H1 (cell line): ENCODE results near the gene PFDN1. TPM values are rescaled to one million over a fixed set of nuclear protein-coding genes. Genes with fewer than 3 reads are reported as not detected.

Experiments
- CTCF ChIA-PET: fragments of 300-600 bp; sonication (Branson Sonifier 250); formaldehyde crosslinking; loops from one replicate; lab custom pipeline; 2021; ENCODE audit not compliant: partially characterized antibody; lab: Charles Lee
- POLR2A ChIA-PET: fragments of 300-600 bp; sonication (Branson Sonifier 250); formaldehyde crosslinking; loops from one replicate; lab custom pipeline; 2021; ENCODE audit warnings: inconsistent platforms; ENCODE audit not compliant: partially characterized antibody; lab: Charles Lee
- DNase-seq, 2 experiments: peaks; one replicate each; pipeline versions ENCODE4 v3.0.0 to v3.0.0-alpha.2; 2010 to 2022; ENCODE audit warnings: low spot score in 2 of 2, low read depth in 1 of 2, mixed read lengths in 1 of 2
- FAIRE-seq: peaks from 2 replicates; lab custom pipeline; 2011; peaks lifted over from hg19 to GRCh38; lab: Jason Lieb, UNC
- H2AFZ ChIP-seq: 2 replicates; pipeline ENCODE4 v1.8.1; 2012; ENCODE audit warnings: low read length, inconsistent platforms
- H2AK5ac ChIP-seq: 2 replicates; pipeline ENCODE4 v1.6.1; 2013; ENCODE audit warnings: low read depth, low read length
- H2BK120ac ChIP-seq: replicated peaks from 2 replicates; pipeline ENCODE3; 2013; ENCODE audit warnings: low read depth, low read length, inconsistent platforms
- H2BK12ac ChIP-seq: 2 replicates; pipeline ENCODE4 v1.6.1; 2013; ENCODE audit warnings: low read depth, low read length
- H2BK15ac ChIP-seq: 2 replicates; pipeline ENCODE4 v1.6.1; 2013; ENCODE audit warnings: low read length
- H2BK20ac ChIP-seq: 2 replicates; pipeline ENCODE4 v1.6.1; 2013; ENCODE audit warnings: low read length
- H2BK5ac ChIP-seq: 2 replicates; pipeline ENCODE4 v1.6.1; 2013; ENCODE audit warnings: low read depth, low read length
- H3K14ac ChIP-seq: 2 replicates; pipeline ENCODE4 v1.6.1; 2013; ENCODE audit warnings: inconsistent platforms; ENCODE audit not compliant: insufficient read length
- H3K18ac ChIP-seq: 2 replicates; pipeline ENCODE4 v1.6.1; 2013; ENCODE audit warnings: low read length; ENCODE audit errors: extremely low read depth
- H3K23ac ChIP-seq: 2 replicates; pipeline ENCODE4 v1.6.1; 2013; ENCODE audit warnings: inconsistent platforms; ENCODE audit not compliant: insufficient read length
- H3K23me2 ChIP-seq: 2 replicates; pipeline ENCODE4 v1.6.1; 2013; ENCODE audit warnings: low read depth, low read length
- H3K27ac ChIP-seq: 2 replicates; pipeline ENCODE4 v1.6.1; 2011; ENCODE audit warnings: low read depth, low read length, inconsistent platforms
- H3K27me3 ChIP-seq, 4 experiments: replicated peaks in 1 of 4; 1 replicate in 1 of 4; 2 replicates in 3 of 4; pipeline versions ENCODE4 v1.6.1 to v1.8.1; 2011 to 2013; ENCODE audit warnings: low read length in 3 of 4, mild to moderate bottlenecking in 3 of 4, inconsistent platforms in 2 of 4, mixed read lengths in 2 of 4, moderate library complexity in 1 of 4; ENCODE audit not compliant: control insufficient read depth in 3 of 4, insufficient read depth in 3 of 4; ENCODE audit errors: extremely low read depth in 1 of 4
- H3K36me3 ChIP-seq, 4 experiments: 2 replicates each; pipeline versions ENCODE4 v1.6.1 to v1.8.1; 2011 to 2013; ENCODE audit warnings: mild to moderate bottlenecking in 4 of 4, low read length in 3 of 4, moderate library complexity in 2 of 4, control low read depth in 1 of 4, inconsistent platforms in 1 of 4; ENCODE audit not compliant: insufficient read depth in 4 of 4, control insufficient read depth in 2 of 4
- H3K4ac ChIP-seq: replicated peaks from 2 replicates; pipeline ENCODE3; 2013; ENCODE audit warnings: low read length, low read depth, mixed read lengths, inconsistent platforms; ENCODE audit not compliant: insufficient read length
- H3K4me1 ChIP-seq, 4 experiments: replicated peaks in 1 of 4; 1 replicate in 1 of 4; 2 replicates in 3 of 4; pipeline versions ENCODE4 v1.6.1 to v1.8.1; 2011 to 2013; ENCODE audit warnings: low read length in 3 of 4, inconsistent platforms in 2 of 4, mixed read lengths in 1 of 4; ENCODE audit not compliant: insufficient read depth in 4 of 4, control insufficient read depth in 3 of 4
- H3K4me2 ChIP-seq, 2 experiments: 2 replicates each; pipeline versions ENCODE4 v1.6.1 to v1.8.1; 2011 to 2013; ENCODE audit warnings: low read depth in 2 of 2, low read length in 2 of 2, control low read depth in 1 of 2, inconsistent platforms in 1 of 2, mild to moderate bottlenecking in 1 of 2; ENCODE audit not compliant: insufficient read depth in 1 of 2
- H3K4me3 ChIP-seq, 4 experiments: fragments of 200-600, 300-600 bp in 1 of 4; sonication (generic), shearing (Covaris generic), sonication (Bioruptor Twin) in 1 of 4; 2 replicates each; pipeline versions ENCODE4 v1.5.1 to v1.8.1; 2011 to 2016; ENCODE audit warnings: low read length in 4 of 4, low read depth in 3 of 4, control low read depth in 2 of 4, inconsistent platforms in 2 of 4, mild to moderate bottlenecking in 2 of 4, mixed read lengths in 1 of 4, moderate library complexity in 1 of 4; ENCODE audit not compliant: insufficient read depth in 2 of 4; ENCODE audit errors: extremely low read depth in 1 of 4
- H3K56ac ChIP-seq: replicated peaks from 2 replicates; pipeline ENCODE3; 2013; ENCODE audit warnings: low read depth, mild to moderate bottlenecking, mixed read lengths, low read length, inconsistent platforms; ENCODE audit not compliant: insufficient read length
- H3K79me1 ChIP-seq: 2 replicates; pipeline ENCODE4 v1.6.1; 2013; ENCODE audit warnings: low read depth, low read length, control low read depth
- H3K79me2 ChIP-seq, 2 experiments: 2 replicates each; pipeline versions ENCODE4 v1.6.1 to v1.8.1; 2012 to 2013; ENCODE audit warnings: low read length in 2 of 2, mild to moderate bottlenecking in 2 of 2, inconsistent platforms in 1 of 2; ENCODE audit not compliant: insufficient read depth in 2 of 2, control insufficient read depth in 1 of 2
- H3K9ac ChIP-seq, 4 experiments: replicated peaks in 1 of 4; 1 replicate in 1 of 4; 2 replicates in 3 of 4; pipeline versions ENCODE4 v1.6.1 to v1.8.1; 2011 to 2013; ENCODE audit warnings: low read depth in 3 of 4, low read length in 3 of 4, control low read depth in 2 of 4, mild to moderate bottlenecking in 2 of 4, moderate library complexity in 2 of 4, inconsistent platforms in 1 of 4; ENCODE audit errors: extremely low read depth in 1 of 4
- H3K9me3 ChIP-seq, 2 experiments: 2 replicates each; pipeline versions ENCODE4 v1.6.1 to v1.8.1; 2012 to 2013; ENCODE audit warnings: mild to moderate bottlenecking in 2 of 2, moderate library complexity in 2 of 2, control low read depth in 1 of 2, inconsistent platforms in 1 of 2, low read depth in 1 of 2, low read length in 1 of 2, mixed read lengths in 1 of 2; ENCODE audit not compliant: insufficient read depth in 2 of 2
- H4K20me1 ChIP-seq, 2 experiments: replicated peaks in 1 of 2; 2 replicates each; pipeline versions ENCODE3 to v1.8.1; 2011 to 2013; ENCODE audit warnings: inconsistent platforms in 2 of 2, low read length in 2 of 2, mild to moderate bottlenecking in 1 of 2; ENCODE audit not compliant: insufficient read depth in 2 of 2, control insufficient read depth in 1 of 2
- H4K5ac ChIP-seq: 2 replicates; pipeline ENCODE4 v1.6.1; 2013; ENCODE audit warnings: low read length, low read depth, mixed read lengths, inconsistent platforms; ENCODE audit not compliant: insufficient read length
- H4K8ac ChIP-seq: 2 replicates; pipeline ENCODE4 v1.8.0; 2013; ENCODE audit warnings: mild to moderate bottlenecking, moderate library complexity, low read length, inconsistent platforms; ENCODE audit not compliant: insufficient read depth; ENCODE audit errors: extremely low read depth
- H4K91ac ChIP-seq: replicated peaks from 2 replicates; pipeline ENCODE3; 2013; ENCODE audit warnings: low read length, mixed read lengths, inconsistent platforms; ENCODE audit not compliant: insufficient read length
- CBX8 ChIP-seq: fragments of 300-800, 300-1000 bp; sonication (generic); IDR thresholded peaks from 2 replicates; pipeline ENCODE4 v1.7.1; 2016; ENCODE audit warnings: low read depth, low read length, borderline replicate concordance
- EZH2 ChIP-seq: fragments of 200-600 bp; sonication (generic); IDR thresholded peaks from 2 replicates; pipeline ENCODE4 v1.7.1; 2012; ENCODE audit warnings: low read depth, mild to moderate bottlenecking, moderate library complexity, low read length, inconsistent platforms; ENCODE audit not compliant: severe bottlenecking
- NRF1 ChIP-seq: IDR thresholded peaks from 2 replicates; pipeline ENCODE4 v1.6.1; 2011; ENCODE audit warnings: mild to moderate bottlenecking, low read depth, low read length, improper control_type of control experiment
- TBP ChIP-seq: IDR thresholded peaks from 2 replicates; pipeline ENCODE4 v1.6.1; 2011; ENCODE audit warnings: low read depth, low read length, improper control_type of control experiment
- WGBS, 2 experiments: shearing (Covaris generic) in 1 of 2; methylation state at CpG; one replicate each; pipeline versions ENCODE4 v1.1.6 to v1.1.7; 2013 to 2015; ENCODE audit warnings: low lambda C conversion rate in 2 of 2, mixed read lengths in 2 of 2, inconsistent platforms in 1 of 2, low coverage in 1 of 2, missing lambda C conversion rate in 1 of 2; ENCODE audit not compliant: insufficient replicate concordance in 2 of 2, insufficient coverage in 1 of 2, insufficient read length in 1 of 2; ENCODE audit errors: extremely low coverage in 1 of 2, missing lambda C conversion rate in 1 of 2; 5-methylcytosine and 5-hydroxymethylcytosine counted together
- polyA plus RNA-seq, 7 experiments: library from polyadenylated mRNA; depleted of rRNA in 3 of 7; stranded (reverse) in 5 of 7; unstranded in 2 of 7; fragments of >200 nt in 5 of 7; fragments of 200-250 nt in 2 of 7; gene quantifications; 1 replicate in 5 of 7; 2 replicates in 1 of 7; 4 replicates in 1 of 7; pipeline versions ENCODE4 v1.2.1 to v1.2.3, GENCODE V29; 2011 to 2013; ENCODE audit warnings: missing spikeins in 2 of 7, mixed read lengths in 2 of 7
- total RNA-seq: library from RNA; stranded (reverse); fragmentation: NEBNext Ultra II Directional; extraction: Animal tissue kit (Norgen Biotek cat#: 25700); gene quantifications from 2 replicates; pipeline ENCODE4 v1.2.1, GENCODE V29; 2021
- TF ChIP-seq, protein P1 (sequence below): IDR thresholded peaks from 2 replicates; pipeline ENCODE4 v1.6.1; 2011; ENCODE audit warnings: low read length, improper control_type of control experiment

Gene PFDN1
- total and polyA plus RNA-seq, 2 of the 8 experiments (the other 6 are each of a cell fraction or from before 2014, with no cell fraction given), result 53.0 to 89.6 TPM

GRCh38 chr5:140342287-140342686 lies 39.4 kb upstream of the PFDN1 start:
- Histone ChIP-seq H3K4ac (no peak overlapping the region), H2AK5ac (no peak overlapping the region), H4K20me1 (peaks cover 0 to 4% of the 10 kb centered on the region in 2 experiments), H2BK15ac (no peak overlapping the region), H2BK12ac (no peak overlapping the region), H3K9ac (no peak overlapping the region), H4K8ac (no peak overlapping the region), H3K4me3 (no peak overlapping the region), H3K23ac (no peak overlapping the region), H3K79me2 (no peaks in the 10 kb centered on the region), H4K5ac (no peak overlapping the region), H3K4me1 (peaks cover 0 to 14% (median 6%) of the 10 kb centered on the region in 4 experiments; a peak in 5 of 7 replicates), H2BK5ac (no peak overlapping the region), H2BK20ac (no peak overlapping the region), H2BK120ac (no peak overlapping the region), H3K23me2 (peaks cover 4% of the 10 kb centered on the region), H3K27me3 (peaks cover 0 to 11% (median 5%) of the 10 kb centered on the region in 4 experiments; a peak in 6 of 7 replicates), H3K4me2 (no peak overlapping the region), H3K56ac (no peak overlapping the region), H3K27ac (no peak overlapping the region), H3K79me1 (no peaks in the 10 kb centered on the region; the same call in 1 of the 2 replicates), H2AFZ (no peak overlapping the region), H3K36me3 (no peaks in the 10 kb centered on the region; a peak in 1 of 8 replicates), H3K18ac (no peak overlapping the region), H3K14ac (no peak overlapping the region), H3K9me3 (no peaks in the 10 kb centered on the region), H4K91ac (no peak overlapping the region)
- POLR2A ChIA-PET, result interaction anchor here (1.1 to 2.0 kb wide), 2 partner anchors 97 to 100 kb away, joined by 3 to 7 read pairs; no protein-coding TSS in a partner anchor
- WGBS, 2 experiments, result 91% methylated on average over 6 of the region's 6 CpGs; no CpG with 5 or more reads in 1 of the 2 experiments
- FAIRE-seq, result no peak
- CTCF ChIA-PET, result interaction anchor here (1.2 to 15.0 kb wide), 5 partner anchors 10 to 112 kb away, joined by 3 to 676 read pairs (median 7); partner anchors contain the start of gene PFDN1
- no peak for DNase-seq
- TF ChIP-seq CBX8, result no peak
- TF ChIP-seq EZH2, result no peak
- no peak for TF ChIP-seq TBP
- TF ChIP-seq, protein P1, sequence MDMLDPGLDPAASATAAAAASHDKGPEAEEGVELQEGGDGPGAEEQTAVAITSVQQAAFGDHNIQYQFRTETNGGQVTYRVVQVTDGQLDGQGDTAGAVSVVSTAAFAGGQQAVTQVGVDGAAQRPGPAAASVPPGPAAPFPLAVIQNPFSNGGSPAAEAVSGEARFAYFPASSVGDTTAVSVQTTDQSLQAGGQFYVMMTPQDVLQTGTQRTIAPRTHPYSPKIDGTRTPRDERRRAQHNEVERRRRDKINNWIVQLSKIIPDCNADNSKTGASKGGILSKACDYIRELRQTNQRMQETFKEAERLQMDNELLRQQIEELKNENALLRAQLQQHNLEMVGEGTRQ, result no peak
- no peak for TF ChIP-seq NRF1
